ENCODE data around the gene OGFR.

Gene OGFR

GRCh38 chr20:62801284-62802010 lies 3.2 kb upstream of the OGFR start:
- no peak for DNase-seq

- no peak for DNase-seq
Measured at GRCh38 chr20:62802026-62802712, 2.5 kb upstream of the OGFR start.

- no peak for DNase-seq
Measured at GRCh38 chr20:62804021-62804626, 511 bp upstream of the OGFR start.

GRCh38 chr20:62805155-62805710 lies 598 bp downstream of the OGFR start:
- no peak for DNase-seq

GRCh38 chr20:62805711-62806382 lies 1.2 kb downstream of the OGFR start:
- DNase-seq, result no peak

GRCh38 chr20:62806383-62807050 lies 1.9 kb downstream of the OGFR start:
- DNase-seq, result no peak

GRCh38 chr20:62807444-62808210 lies 3.0 kb downstream of the OGFR start:
- no peak for DNase-seq

- DNase-seq, result peak; percentile 16
Measured at GRCh38 chr20:62808211-62808865, 3.7 kb downstream of the OGFR start.

- DNase-seq, result no peak
Measured at GRCh38 chr20:62809530-62810428, 5.1 kb downstream of the OGFR start.

- DNase-seq, result no peak
Measured at GRCh38 chr20:62811320-62811719, 6.7 kb downstream of the OGFR start.

GRCh38 chr20:62811720-62812119 lies 7.1 kb downstream of the OGFR start:
- DNase-seq, result no peak

GRCh38 chr20:62812181-62812906 lies 7.7 kb downstream of the OGFR start:
- no peak for DNase-seq

- no peak for DNase-seq
Measured at GRCh38 chr20:62812907-62813200, 8.2 kb downstream of the OGFR start.

GRCh38 chr20:62813588-62813987 lies 9.0 kb downstream of the OGFR start:
- no peak for DNase-seq

- no peak for DNase-seq
Measured at GRCh38 chr20:62814060-62814708, 9.5 kb downstream of the OGFR start.

GRCh38 chr20:62814709-62815065 lies 10.1 kb downstream of the OGFR start:
- DNase-seq, result no peak

- DNase-seq, result peak; percentile 11
Measured at GRCh38 chr20:62815066-62815991, 10.7 kb downstream of the OGFR start.
